Mesendoderm (in vitro differentiated cells): Measurements from ENCODE around the gene AFF3.

Source experiments
- DNase-seq: peaks from one replicate; pipeline ENCODE4 v3.0.0; 2013
- H2AK5ac ChIP-seq: 2 replicates; pipeline ENCODE4 v1.6.1; 2013; ENCODE audit warnings: low read length, inconsistent platforms
- H2BK120ac ChIP-seq: 2 replicates; pipeline ENCODE4 v1.6.1; 2013; ENCODE audit warnings: low read depth, mild to moderate bottlenecking, low read length, moderate library complexity, mixed read lengths
- H2BK15ac ChIP-seq: replicated peaks from 2 replicates; pipeline ENCODE4 v1.6.1; 2013; ENCODE audit warnings: low read depth, mild to moderate bottlenecking, moderate library complexity
- H2BK5ac ChIP-seq: 2 replicates; pipeline ENCODE4 v1.6.1; 2013; ENCODE audit warnings: low read length, inconsistent platforms
- H3K18ac ChIP-seq: 2 replicates; pipeline ENCODE4 v1.6.1; 2013; ENCODE audit warnings: mild to moderate bottlenecking, low read length, mixed read lengths
- H3K23ac ChIP-seq: one replicate; pipeline ENCODE4 v1.6.1; 2013; ENCODE audit warnings: low read length
- H3K27ac ChIP-seq: 2 replicates; pipeline ENCODE4 v1.5.1; 2013; ENCODE audit warnings: low read depth, mild to moderate bottlenecking, inconsistent platforms, low read length, moderate library complexity
- H3K27me3 ChIP-seq: 2 replicates; pipeline ENCODE4 v1.6.1; 2013; ENCODE audit warnings: low read length, control low read depth, mild to moderate bottlenecking, inconsistent platforms; ENCODE audit not compliant: insufficient read depth, poor library complexity
- H3K36me3 ChIP-seq: 2 replicates; pipeline ENCODE4 v1.6.1; 2013; ENCODE audit warnings: low read length, inconsistent platforms; ENCODE audit not compliant: control insufficient read depth, insufficient read depth
- H3K4ac ChIP-seq: one replicate; pipeline ENCODE4 v1.6.1; 2013; ENCODE audit warnings: low read depth, mild to moderate bottlenecking, low read length, moderate library complexity
- H3K4me1 ChIP-seq: 2 replicates; pipeline ENCODE4 v1.6.1; 2013; ENCODE audit warnings: low read depth, low read length, inconsistent platforms; ENCODE audit not compliant: control insufficient read depth
- H3K4me2 ChIP-seq: 2 replicates; pipeline ENCODE4 v1.6.1; 2013; ENCODE audit warnings: low read length
- H3K4me3 ChIP-seq: 2 replicates; pipeline ENCODE4 v1.5.1; 2013; ENCODE audit warnings: mild to moderate bottlenecking, low read length
- H3K56ac ChIP-seq: one replicate; pipeline ENCODE4 v1.6.1; 2013; ENCODE audit warnings: low read length
- H3K79me1 ChIP-seq: 2 replicates; pipeline ENCODE4 v1.6.1; 2013; ENCODE audit warnings: low read length, inconsistent platforms
- H3K79me2 ChIP-seq: 2 replicates; pipeline ENCODE4 v1.6.1; 2013; ENCODE audit warnings: mild to moderate bottlenecking, low read length; ENCODE audit not compliant: control insufficient read depth, insufficient read depth
- H3K9ac ChIP-seq: 2 replicates; pipeline ENCODE4 v1.6.1; 2013; ENCODE audit warnings: low read length, inconsistent platforms
- H4K5ac ChIP-seq: one replicate; pipeline ENCODE4 v1.6.1; 2013; ENCODE audit warnings: low read length
- H4K8ac ChIP-seq: one replicate; pipeline ENCODE4 v1.6.1; 2013; ENCODE audit warnings: low read depth, mild to moderate bottlenecking, control low read depth, low read length, moderate library complexity
- WGBS: extraction: QIAGEN DNeasy Blood & Tissue Kit; methylation state at CpG from one replicate; pipeline ENCODE4 v1.1.7; 2013; ENCODE audit warnings: low lambda C conversion rate, missing lambda C conversion rate; ENCODE audit not compliant: insufficient coverage; ENCODE audit errors: extremely low coverage; 5-methylcytosine and 5-hydroxymethylcytosine counted together

Gene AFF3

DNA sequence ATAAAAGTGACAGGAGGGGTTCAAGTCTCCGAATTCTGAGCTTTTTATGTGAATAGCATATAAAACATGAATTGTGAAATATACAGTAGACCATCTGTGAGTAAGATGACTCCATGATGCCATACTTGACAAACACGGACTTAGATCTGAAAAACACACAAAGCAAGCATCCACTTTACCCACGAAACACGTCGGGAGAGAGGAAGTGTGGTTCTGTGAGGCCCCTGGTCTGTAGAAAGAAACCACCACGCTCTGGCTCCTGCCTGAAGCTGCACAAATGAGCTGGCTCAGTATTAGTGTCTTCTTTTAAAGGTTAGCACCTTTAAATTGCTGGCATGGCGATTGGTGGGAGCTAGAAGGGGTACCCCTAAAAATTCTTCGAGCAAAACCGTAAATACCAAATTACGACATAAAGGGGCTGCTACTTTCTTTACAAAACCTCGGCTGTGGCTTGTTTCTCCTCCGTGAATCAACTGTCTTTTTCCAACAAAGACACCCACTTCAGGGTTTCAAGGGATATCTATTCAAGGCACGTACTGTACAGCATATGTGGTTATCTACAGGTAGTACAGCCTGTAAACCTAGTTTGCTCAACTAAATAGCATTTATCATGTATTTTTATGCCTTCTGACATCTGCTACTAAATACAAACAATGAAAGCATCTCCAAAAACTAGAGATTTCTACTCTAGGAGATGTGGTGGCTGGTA is 70.9 kb downstream of the AFF3 start:
- Histone ChIP-seq H3K27ac (no peak overlapping the region), H2BK15ac (no peak overlapping the region), H3K4ac (no peak overlapping the region), H2AK5ac (no peak overlapping the region), H3K18ac (no peak overlapping the region), H3K27me3 (no peaks in the 10 kb centered on the region), H3K4me3 (no peak overlapping the region), H3K23ac (no peak overlapping the region), H3K36me3 (no peaks in the 10 kb centered on the region), H2BK5ac (no peak overlapping the region), H4K5ac (no peak overlapping the region), H2BK120ac (no peak overlapping the region), H3K56ac (no peak overlapping the region), H3K4me2 (no peak overlapping the region), H3K4me1 (no peaks in the 10 kb centered on the region), H3K79me2 (no peaks in the 10 kb centered on the region), H3K9ac (no peak overlapping the region), H3K79me1 (no peaks in the 10 kb centered on the region), H4K8ac (no peak overlapping the region)
- WGBS: no CpG with 5 or more reads among the region's 13 CpGs
- DNase-seq: no peak

- no peak overlapping the region for H3K9ac ChIP-seq
- no peak overlapping the region for H3K4me3 ChIP-seq
- H2AK5ac ChIP-seq: no peak overlapping the region
- no peak overlapping the region for H2BK15ac ChIP-seq
- H3K79me2 ChIP-seq: no peaks in the 10 kb centered on the region
- H4K5ac ChIP-seq: no peak overlapping the region
- no peak overlapping the region for H3K4me2 ChIP-seq
- H3K27me3 ChIP-seq: no peaks in the 10 kb centered on the region
- no peaks in the 10 kb centered on the region for H3K4me1 ChIP-seq
- no peaks in the 10 kb centered on the region for H3K79me1 ChIP-seq
- H3K23ac ChIP-seq: no peak overlapping the region
- H3K4ac ChIP-seq: no peak overlapping the region
- H2BK5ac ChIP-seq: no peak overlapping the region
- no peak overlapping the region for H4K8ac ChIP-seq
- H3K36me3 ChIP-seq: no peaks in the 10 kb centered on the region
- DNase-seq: no peak
- H3K18ac ChIP-seq: no peak overlapping the region
- no CpG with 5 or more reads among the region's 4 CpGs for WGBS
- no peak overlapping the region for H3K27ac ChIP-seq
- H3K56ac ChIP-seq: no peak overlapping the region
- H2BK120ac ChIP-seq: no peak overlapping the region
Measured at GRCh38 chr2:100070078-100070477, 72.3 kb downstream of the AFF3 start.

- Histone ChIP-seq H3K56ac (no peak overlapping the region), H3K36me3 (no peaks in the 10 kb centered on the region), H3K27me3 (no peaks in the 10 kb centered on the region), H2BK5ac (no peak overlapping the region), H3K79me1 (no peaks in the 10 kb centered on the region), H3K9ac (no peak overlapping the region), H3K4me1 (no peaks in the 10 kb centered on the region), H3K23ac (no peak overlapping the region), H3K27ac (no peak overlapping the region), H4K5ac (no peak overlapping the region), H2BK120ac (no peak overlapping the region), H4K8ac (no peak overlapping the region), H3K4me3 (no peak overlapping the region), H3K79me2 (no peaks in the 10 kb centered on the region), H3K4me2 (no peak overlapping the region), H3K4ac (no peak overlapping the region), H2AK5ac (no peak overlapping the region), H3K18ac (no peak overlapping the region), H2BK15ac (no peak overlapping the region)
- WGBS: no CpG with 5 or more reads among the region's 4 CpGs
- DNase-seq: no peak
Measured at GRCh38 chr2:100068395-100068794, 74.0 kb downstream of the AFF3 start.

DNA sequence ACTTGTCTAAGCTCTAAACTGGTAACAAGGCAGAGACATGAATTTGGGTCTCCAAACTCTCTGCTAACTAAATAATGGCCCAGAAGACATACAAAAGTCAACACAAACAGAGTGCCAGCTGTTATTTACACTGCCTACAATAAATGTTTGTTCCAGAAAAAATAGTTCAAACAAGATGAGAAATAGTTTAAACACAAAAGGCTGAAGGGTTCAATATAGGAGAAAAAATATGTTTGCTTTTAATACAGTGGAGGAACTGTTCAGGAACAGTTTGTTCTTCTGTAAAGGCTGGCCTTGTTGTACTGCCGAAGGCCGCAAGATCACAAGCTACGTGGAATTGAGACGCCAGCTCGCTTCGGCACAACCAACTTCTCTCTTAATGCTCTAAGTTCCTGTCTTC is 74.6 kb downstream of the AFF3 start:
- Histone ChIP-seq H3K27ac (no peak overlapping the region), H3K56ac (no peak overlapping the region), H3K79me1 (no peaks in the 10 kb centered on the region), H4K8ac (no peak overlapping the region), H3K36me3 (no peaks in the 10 kb centered on the region), H3K23ac (no peak overlapping the region), H3K27me3 (no peaks in the 10 kb centered on the region), H2BK120ac (no peak overlapping the region), H3K79me2 (no peaks in the 10 kb centered on the region), H2AK5ac (no peak overlapping the region), H4K5ac (no peak overlapping the region), H2BK5ac (no peak overlapping the region), H3K4me1 (no peaks in the 10 kb centered on the region), H2BK15ac (no peak overlapping the region), H3K9ac (no peak overlapping the region), H3K18ac (no peak overlapping the region), H3K4ac (no peak overlapping the region), H3K4me3 (no peak overlapping the region), H3K4me2 (no peak overlapping the region)
- WGBS: no CpG with 5 or more reads among the region's 6 CpGs
- DNase-seq: no peak

DNA sequence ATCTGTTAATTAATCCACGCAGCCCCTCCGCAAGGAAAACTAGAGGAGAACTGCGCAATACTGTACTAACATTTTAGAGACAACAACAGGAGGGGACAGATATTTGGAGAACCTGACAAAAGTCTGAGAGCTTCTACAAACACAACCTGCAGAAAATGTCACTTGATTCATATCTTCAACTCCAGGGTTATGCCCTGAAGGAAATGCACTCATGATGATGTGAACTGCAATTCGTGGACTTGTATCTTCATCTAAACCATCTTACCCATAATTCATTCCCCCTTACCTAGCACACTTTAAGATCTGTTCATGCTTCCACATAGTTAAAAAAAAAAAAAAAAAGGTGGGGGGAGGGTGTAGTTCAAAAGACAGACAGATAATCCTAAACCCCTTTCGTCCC is 75.5 kb downstream of the AFF3 start:
- H2AK5ac ChIP-seq: no peak overlapping the region
- H3K4ac ChIP-seq: no peak overlapping the region
- H3K4me3 ChIP-seq: no peak overlapping the region
- H3K4me1 ChIP-seq: no peaks in the 10 kb centered on the region
- no peaks in the 10 kb centered on the region for H3K36me3 ChIP-seq
- WGBS: no CpG with 5 or more reads among the region's 5 CpGs
- H2BK120ac ChIP-seq: no peak overlapping the region
- no peak overlapping the region for H3K9ac ChIP-seq
- no peak overlapping the region for H4K8ac ChIP-seq
- no peak overlapping the region for H4K5ac ChIP-seq
- no peak overlapping the region for H3K56ac ChIP-seq
- no peak overlapping the region for H3K27ac ChIP-seq
- no peak overlapping the region for H3K18ac ChIP-seq
- no peaks in the 10 kb centered on the region for H3K79me2 ChIP-seq
- no peaks in the 10 kb centered on the region for H3K79me1 ChIP-seq
- H2BK5ac ChIP-seq: no peak overlapping the region
- no peaks in the 10 kb centered on the region for H3K27me3 ChIP-seq
- no peak for DNase-seq
- H2BK15ac ChIP-seq: no peak overlapping the region
- no peak overlapping the region for H3K23ac ChIP-seq
- H3K4me2 ChIP-seq: no peak overlapping the region

GRCh38 chr2:100066246-100066645 is 76.1 kb downstream of the AFF3 start:
- no peak overlapping the region for H2BK120ac ChIP-seq
- H3K4me3 ChIP-seq: no peak overlapping the region
- H3K27me3 ChIP-seq: no peaks in the 10 kb centered on the region
- H3K27ac ChIP-seq: no peak overlapping the region
- H3K18ac ChIP-seq: no peak overlapping the region
- no peak overlapping the region for H2BK15ac ChIP-seq
- no peak overlapping the region for H4K5ac ChIP-seq
- no peaks in the 10 kb centered on the region for H3K79me1 ChIP-seq
- no peak overlapping the region for H4K8ac ChIP-seq
- no peaks in the 10 kb centered on the region for H3K36me3 ChIP-seq
- H3K4me1 ChIP-seq: no peaks in the 10 kb centered on the region
- no CpG with 5 or more reads among the region's 3 CpGs for WGBS
- no peak overlapping the region for H3K23ac ChIP-seq
- H3K79me2 ChIP-seq: no peaks in the 10 kb centered on the region
- H3K9ac ChIP-seq: no peak overlapping the region
- H2BK5ac ChIP-seq: no peak overlapping the region
- DNase-seq: no peak
- H3K4me2 ChIP-seq: no peak overlapping the region
- no peak overlapping the region for H2AK5ac ChIP-seq
- H3K4ac ChIP-seq: no peak overlapping the region
- H3K56ac ChIP-seq: no peak overlapping the region
